GM10266 (cell line): ENCODE results near the gene MRPL28.
"Not testable (repeated sequence)": the region's sequence is repeated elsewhere in the genome, so short reads cannot be mapped to it uniquely, and the experiment has no call there.

Experiments used
- DNase-seq: peaks from one replicate; pipeline ENCODE4 v3.0.0; 2012; ENCODE audit errors: extremely low spot score
- TF ChIP-seq, protein P1 (sequence below): IDR thresholded peaks from 2 replicates; pipeline ENCODE4 v1.5.1; 2012; ENCODE audit warnings: mild to moderate bottlenecking, low read depth; ENCODE audit not compliant: control insufficient read depth, insufficient read depth; ENCODE audit errors: missing control alignments

Gene MRPL28

DNA sequence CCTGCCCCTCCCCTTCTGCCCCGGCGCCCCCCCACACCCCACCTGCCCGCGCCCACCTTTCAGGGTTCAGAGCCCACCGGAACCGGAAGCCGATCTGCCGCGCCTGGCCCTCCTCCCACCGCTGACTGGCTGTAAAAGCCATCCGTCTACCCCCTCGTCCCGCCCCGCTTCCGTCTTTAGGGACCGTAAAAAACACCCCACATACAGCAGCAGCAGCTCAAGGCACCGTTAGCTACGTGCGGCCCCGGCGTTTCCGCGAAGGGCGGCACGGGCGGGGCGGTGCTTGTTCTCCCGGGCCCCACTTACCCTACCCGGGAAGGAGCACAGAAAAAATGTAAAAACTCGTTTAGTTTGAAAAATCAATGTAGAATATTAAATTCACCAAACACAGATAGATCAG is at the start of gene MRPL28:
TSS of gene MRPL28 (minus strand) at position 96 of the 400 bp plus-strand sequence. CDS start 320 bp downstream, outside the sequence.
- peak; percentile 99 for DNase-seq
- TF ChIP-seq, protein P1, sequence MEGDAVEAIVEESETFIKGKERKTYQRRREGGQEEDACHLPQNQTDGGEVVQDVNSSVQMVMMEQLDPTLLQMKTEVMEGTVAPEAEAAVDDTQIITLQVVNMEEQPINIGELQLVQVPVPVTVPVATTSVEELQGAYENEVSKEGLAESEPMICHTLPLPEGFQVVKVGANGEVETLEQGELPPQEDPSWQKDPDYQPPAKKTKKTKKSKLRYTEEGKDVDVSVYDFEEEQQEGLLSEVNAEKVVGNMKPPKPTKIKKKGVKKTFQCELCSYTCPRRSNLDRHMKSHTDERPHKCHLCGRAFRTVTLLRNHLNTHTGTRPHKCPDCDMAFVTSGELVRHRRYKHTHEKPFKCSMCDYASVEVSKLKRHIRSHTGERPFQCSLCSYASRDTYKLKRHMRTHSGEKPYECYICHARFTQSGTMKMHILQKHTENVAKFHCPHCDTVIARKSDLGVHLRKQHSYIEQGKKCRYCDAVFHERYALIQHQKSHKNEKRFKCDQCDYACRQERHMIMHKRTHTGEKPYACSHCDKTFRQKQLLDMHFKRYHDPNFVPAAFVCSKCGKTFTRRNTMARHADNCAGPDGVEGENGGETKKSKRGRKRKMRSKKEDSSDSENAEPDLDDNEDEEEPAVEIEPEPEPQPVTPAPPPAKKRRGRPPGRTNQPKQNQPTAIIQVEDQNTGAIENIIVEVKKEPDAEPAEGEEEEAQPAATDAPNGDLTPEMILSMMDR = no peak

DNA sequence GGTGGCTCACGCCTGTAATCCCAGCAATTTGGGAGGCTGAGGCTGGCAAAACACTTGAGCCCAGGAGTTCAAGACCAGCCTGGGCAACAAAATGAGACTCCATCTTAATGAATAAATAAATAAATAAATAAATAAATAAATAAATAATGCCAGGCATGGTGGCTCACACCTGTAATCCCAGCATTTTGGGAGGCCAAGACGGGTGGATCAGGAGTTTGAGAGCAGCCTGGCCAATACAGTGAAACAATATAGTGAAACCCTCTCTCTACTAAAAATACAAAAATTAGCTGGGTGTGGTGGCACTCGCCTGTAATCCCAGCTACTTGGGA is 44.8 kb upstream of the MRPL28 start:
- not testable (repeated sequence) for DNase-seq

DNA sequence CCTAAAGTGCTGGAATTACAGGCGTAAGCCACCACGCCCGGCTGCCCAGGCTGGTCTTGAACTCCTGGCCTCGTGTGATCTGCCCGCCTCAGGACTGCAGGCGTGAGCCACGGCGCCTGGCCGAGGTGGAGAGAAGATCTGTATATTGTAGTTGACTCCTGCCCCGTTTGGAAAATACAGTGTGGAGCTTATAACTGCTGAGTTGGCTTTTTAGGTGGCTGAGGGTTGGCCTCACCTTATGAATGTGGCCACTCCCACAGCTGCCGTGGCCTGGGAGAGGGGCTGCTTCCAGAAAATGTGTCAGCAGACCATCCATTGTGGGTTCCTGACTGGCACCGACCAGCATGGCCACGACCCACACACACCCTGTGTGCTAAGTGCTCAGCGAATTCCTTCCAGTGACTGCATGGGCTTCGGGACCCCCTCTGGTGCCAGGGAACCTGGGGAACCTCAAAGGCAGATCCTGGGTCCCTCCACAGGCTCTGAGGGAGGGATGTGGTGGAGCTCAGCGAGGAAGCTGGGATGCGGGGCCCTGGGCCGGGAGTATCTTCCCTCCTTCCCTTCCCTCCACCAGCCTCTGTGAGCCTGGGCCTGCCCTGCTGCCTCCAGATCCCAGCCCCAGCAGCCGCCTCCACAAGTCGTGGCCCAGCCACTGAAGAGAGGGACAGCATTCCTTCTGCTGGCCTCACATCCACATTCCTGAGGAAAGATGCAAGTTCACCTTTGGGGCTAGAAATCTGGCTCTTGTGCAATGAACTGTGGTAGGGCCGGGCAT is 44.2 kb upstream of the MRPL28 start:
- TF ChIP-seq, protein P1 = no peak
- peak; percentile 9 for DNase-seq

DNA sequence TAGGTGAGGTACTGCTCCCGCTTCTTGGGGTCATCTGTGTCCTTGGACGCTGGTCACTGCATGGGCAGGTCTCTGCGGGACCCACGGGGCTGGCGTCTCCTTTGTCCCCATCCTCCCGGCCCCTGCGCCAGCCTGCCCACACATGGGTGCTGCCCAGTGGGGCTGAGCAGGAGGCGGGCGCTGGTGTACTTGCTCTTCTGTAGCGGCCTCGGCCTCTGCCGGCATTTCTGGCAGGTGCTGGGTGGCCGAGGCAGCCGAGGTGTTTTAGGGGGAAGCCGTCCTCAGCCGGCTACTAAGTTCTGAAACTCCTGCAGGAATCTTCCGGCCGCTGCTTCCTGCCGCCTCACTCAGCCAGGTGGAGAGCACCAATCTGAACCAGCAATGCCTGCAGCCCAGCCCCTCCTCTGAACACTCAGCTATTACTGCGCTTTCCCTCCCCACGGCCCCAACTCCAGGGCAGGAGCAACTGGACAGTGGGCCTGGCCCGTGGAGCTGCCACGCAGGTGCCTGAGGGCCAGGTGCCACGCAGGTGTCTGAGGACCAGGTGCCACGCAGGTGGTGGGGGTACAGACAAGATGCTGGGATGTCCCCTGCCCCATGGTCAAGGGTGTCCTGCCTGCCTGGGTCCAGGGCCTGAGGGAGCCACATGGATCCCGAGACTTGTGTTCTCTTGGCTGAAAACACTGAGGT is 41.4 kb upstream of the MRPL28 start:
- DNase-seq = peak; percentile 6
- TF ChIP-seq, protein P1 = no peak

DNA sequence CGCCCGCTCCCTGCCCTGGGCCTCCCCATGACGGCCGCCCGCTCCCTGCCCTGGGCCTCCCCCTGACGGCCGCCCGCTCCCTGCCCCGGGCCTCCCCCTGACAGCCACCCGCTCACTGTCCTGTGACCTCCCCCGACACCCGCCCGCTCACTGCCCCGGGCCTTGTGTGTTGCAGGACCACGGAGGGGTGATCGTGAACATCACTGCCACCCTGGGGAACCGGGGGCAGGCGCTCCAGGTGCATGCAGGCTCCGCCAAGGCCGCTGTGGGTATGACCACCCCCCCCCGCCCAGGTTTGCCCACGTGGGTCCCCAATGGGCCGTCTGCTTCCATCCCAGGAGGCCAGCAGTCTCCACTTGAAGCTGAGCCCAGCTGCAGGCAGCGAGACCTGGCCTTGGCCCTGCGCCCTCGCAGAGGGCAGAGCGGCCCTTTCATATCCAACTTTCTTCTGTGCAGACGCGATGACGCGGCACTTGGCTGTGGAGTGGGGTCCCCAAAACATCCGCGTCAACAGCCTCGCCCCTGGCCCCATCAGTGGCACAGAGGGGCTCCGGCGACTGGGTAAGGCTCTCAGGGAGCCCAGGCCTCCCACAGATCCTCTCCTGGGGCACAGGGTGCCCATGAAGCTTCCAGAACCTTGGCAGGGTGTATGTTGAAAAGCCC is 40.3 kb upstream of the MRPL28 start:
- peak; percentile 3 for DNase-seq
- TF ChIP-seq, protein P1 = no peak

DNA sequence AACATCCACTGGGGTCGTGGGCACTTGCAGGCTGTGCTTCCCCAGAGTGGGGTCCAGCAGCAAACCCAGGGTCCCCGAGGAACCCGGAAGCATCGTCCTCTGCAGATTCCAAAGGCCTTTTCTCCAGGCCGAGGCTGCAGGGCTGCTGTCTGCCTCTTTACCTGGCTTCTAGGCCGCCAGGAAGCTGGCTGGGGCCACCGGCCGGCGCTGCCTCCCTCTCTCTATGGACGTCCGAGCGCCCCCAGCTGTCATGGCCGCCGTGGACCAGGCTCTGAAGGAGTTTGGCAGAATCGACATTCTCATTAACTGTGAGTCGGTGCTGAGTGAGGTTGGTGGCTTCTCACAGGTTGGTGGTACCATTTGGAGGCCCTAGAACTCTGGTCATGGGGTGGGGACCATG is 36.9 kb upstream of the MRPL28 start:
- no peak for DNase-seq
- TF ChIP-seq, protein P1 = no peak

DNA sequence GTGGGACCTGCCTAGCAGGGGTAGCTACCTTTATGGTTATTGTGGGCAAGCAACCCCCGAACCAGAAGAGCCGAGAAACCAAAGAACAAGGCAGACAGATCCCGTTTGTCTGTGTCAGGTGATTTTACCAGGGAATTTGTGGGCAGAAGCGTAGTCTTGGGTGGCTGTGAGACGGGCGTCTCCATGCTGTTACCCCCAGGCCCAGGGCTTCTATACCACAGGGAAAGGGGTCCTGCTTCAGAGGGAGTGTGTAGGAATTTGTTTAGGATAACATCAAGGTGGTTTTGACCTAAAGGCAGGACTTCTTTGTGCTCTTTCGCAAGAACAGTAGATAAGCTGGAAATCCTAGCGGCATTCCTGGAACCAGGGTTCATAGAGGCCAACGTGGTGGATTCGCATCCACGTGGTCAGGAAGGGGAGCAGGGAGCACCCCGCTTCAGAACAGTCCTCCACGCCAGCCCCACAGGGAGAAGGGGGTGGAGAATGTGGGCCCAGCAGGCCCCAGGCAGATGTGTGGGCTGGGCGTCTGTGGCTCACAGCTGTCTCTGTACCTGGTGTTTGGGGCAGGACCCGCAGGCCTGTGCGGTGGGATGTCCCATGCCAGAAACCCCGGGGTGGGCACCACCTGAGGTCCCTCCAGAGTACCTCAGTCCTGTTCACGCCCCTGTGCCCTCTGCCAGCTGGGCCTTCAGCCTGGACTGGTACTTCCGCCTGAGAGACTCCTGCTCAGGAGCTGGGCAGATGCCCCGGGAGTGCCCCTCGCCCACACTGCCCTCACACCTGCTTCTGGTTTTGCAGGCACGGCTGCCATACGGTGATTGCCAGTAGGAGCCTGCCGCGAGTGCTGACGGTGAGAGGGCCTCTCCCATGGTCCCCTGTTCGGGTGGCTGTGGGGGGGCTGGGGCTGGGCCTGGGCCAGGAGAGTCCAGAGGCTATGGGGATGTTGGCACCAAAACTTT is 35.5 kb upstream of the MRPL28 start:
- DNase-seq = no peak
- TF ChIP-seq, protein P1 = no peak
